ENCODE measurements around the gene PRKAR1B. TPM values are rescaled to one million over a fixed set of nuclear protein-coding genes. Genes with fewer than 3 reads are reported as not detected.

Gene PRKAR1B
- total and polyA plus RNA-seq, 10 of the 15 experiments (the other 5 are each of a cell fraction or from before 2014, with no cell fraction given) = 1.4 to 45.6 (median 19.3) TPM

- TF ChIP-seq E4F1 (IDR thresholded peaks at IDR 0.05; ENCODE audit: borderline replicate concordance, partially characterized antibody) = no peak
- TF ChIP-seq ZBTB33 (IDR thresholded peaks at IDR 0.05) = no peak
- TF ChIP-seq SUPT20H (IDR thresholded peaks at IDR 0.05; ENCODE audit: borderline replicate concordance, control insufficient read depth, low read depth, low read length) = no peak
Measured at GRCh38 chr7:582081-582835, 144.8 kb downstream of the PRKAR1B start (continued).

GRCh38 chr7:578386-578785 lies 148.7 kb downstream of the PRKAR1B start:
- no peaks in the 10 kb centered on the region for H3K79me2 ChIP-seq (ENCODE audit: control insufficient read depth, insufficient read depth, low read length)
- no peak overlapping the region for H3K4me3 ChIP-seq
- in situ Hi-C loops (cut with MboI) = no loop called here
- no peak overlapping the region for H3K9ac ChIP-seq (ENCODE audit: control insufficient read depth, insufficient read depth, low read length)
- over 99% methylated on average over 15 of the region's 16 CpGs for WGBS (ENCODE audit: insufficient coverage, insufficient replicate concordance, low lambda C conversion rate, missing lambda C conversion rate)
- H3K27ac ChIP-seq (ENCODE audit: control insufficient read depth, insufficient read depth) = no peak overlapping the region
- no peaks in the 10 kb centered on the region; the same call in 2 of the 3 replicates for H3K9me3 ChIP-seq (replicated peaks; ENCODE audit: control insufficient read depth, insufficient read depth, low read length)
- no peaks in the 10 kb centered on the region for H3K27me3 ChIP-seq (replicated peaks in 1 of 2; ENCODE audit: control insufficient read depth in 2 of 2, insufficient read depth in 2 of 2, low read length in 1 of 2)
- RAD21 ChIA-PET (ENCODE audit: unreplicated experiment) = no interaction called here
- POLR2A ChIA-PET = no interaction called here
- ATAC-seq (no peak), DNase-seq (ENCODE audit: low read depth, low spot score) (no peak), FAIRE-seq (no peak)
- SMC1A ChIA-PET (ENCODE audit: uncharacterized antibody, unreplicated experiment) = no interaction called here
- no peaks in the 10 kb centered on the region for H3K4me1 ChIP-seq (ENCODE audit: control insufficient read depth, insufficient read depth, low read length)
- intact Hi-C loops (cut with micrococcal nuclease; ENCODE audit: unreplicated experiment) = no loop called here
- peaks cover 0 to 4% of the 10 kb centered on the region in 2 experiments; a peak in 2 of 4 replicates for H3K36me3 ChIP-seq (ENCODE audit: control insufficient read depth in 2 of 2, insufficient read depth in 2 of 2, low read length in 1 of 2)
- TF ChIP-seq TAF1 (IDR thresholded peaks at IDR 0.05; ENCODE audit: borderline replicate concordance, low read depth, low read length) (no peak), ZNF207 (IDR thresholded peaks at IDR 0.05; ENCODE audit: borderline replicate concordance) (no peak), CBFB (IDR thresholded peaks at IDR 0.05; ENCODE audit: low read depth) (no peak), PAX5 (IDR thresholded peaks at IDR 0.05; ENCODE audit: borderline replicate concordance, low read depth, low read length) (no peak), FOXM1 (IDR thresholded peaks at IDR 0.05; ENCODE audit: low read depth, low read length) (no peak)
- H3K4me2 ChIP-seq (ENCODE audit: control insufficient read depth, insufficient read depth) = no peak overlapping the region
- CTCF ChIA-PET = no interaction called here
- BruUV-seq (replicated peaks) = no TSS peak
- H2AFZ ChIP-seq (ENCODE audit: control insufficient read depth, low read depth, low read length) = no peak overlapping the region
- no peaks in the 10 kb centered on the region for H4K20me1 ChIP-seq (ENCODE audit: control insufficient read depth, insufficient read depth)

Measured in GM12878 (cell line).